HUES48 (cell line): ENCODE results near the gene DLEC1.
"Not testable (repeated sequence)": the region's sequence is repeated elsewhere in the genome, so short reads cannot be mapped to it uniquely, and the experiment has no call there.

Source experiments
- H3K27ac ChIP-seq: one replicate; pipeline ENCODE4 v1.7.0; 2013; ENCODE audit warnings: low read depth, low read length, inconsistent platforms
- H3K27me3 ChIP-seq: 2 replicates; pipeline ENCODE4 v1.6.1; 2013; ENCODE audit warnings: mild to moderate bottlenecking, low read length; ENCODE audit not compliant: control insufficient read depth, insufficient read depth
- H3K36me3 ChIP-seq: 2 replicates; pipeline ENCODE4 v1.6.1; 2013; ENCODE audit warnings: low read length; ENCODE audit not compliant: control insufficient read depth, insufficient read depth
- H3K4me1 ChIP-seq: 2 replicates; pipeline ENCODE4 v1.6.1; 2013; ENCODE audit warnings: mild to moderate bottlenecking, low read length; ENCODE audit not compliant: control insufficient read depth, insufficient read depth
- H3K4me3 ChIP-seq: 2 replicates; pipeline ENCODE4 v1.5.1; 2013; ENCODE audit warnings: mild to moderate bottlenecking, low read depth, low read length
- H3K9ac ChIP-seq: 2 replicates; pipeline ENCODE4 v1.6.1; 2013; ENCODE audit warnings: mild to moderate bottlenecking, low read depth, low read length, moderate library complexity
- H3K9me3 ChIP-seq: 2 replicates; pipeline ENCODE4 v1.6.1; 2013; ENCODE audit warnings: low read length; ENCODE audit not compliant: control insufficient read depth, insufficient read depth

The DLEC1 gene

DNA sequence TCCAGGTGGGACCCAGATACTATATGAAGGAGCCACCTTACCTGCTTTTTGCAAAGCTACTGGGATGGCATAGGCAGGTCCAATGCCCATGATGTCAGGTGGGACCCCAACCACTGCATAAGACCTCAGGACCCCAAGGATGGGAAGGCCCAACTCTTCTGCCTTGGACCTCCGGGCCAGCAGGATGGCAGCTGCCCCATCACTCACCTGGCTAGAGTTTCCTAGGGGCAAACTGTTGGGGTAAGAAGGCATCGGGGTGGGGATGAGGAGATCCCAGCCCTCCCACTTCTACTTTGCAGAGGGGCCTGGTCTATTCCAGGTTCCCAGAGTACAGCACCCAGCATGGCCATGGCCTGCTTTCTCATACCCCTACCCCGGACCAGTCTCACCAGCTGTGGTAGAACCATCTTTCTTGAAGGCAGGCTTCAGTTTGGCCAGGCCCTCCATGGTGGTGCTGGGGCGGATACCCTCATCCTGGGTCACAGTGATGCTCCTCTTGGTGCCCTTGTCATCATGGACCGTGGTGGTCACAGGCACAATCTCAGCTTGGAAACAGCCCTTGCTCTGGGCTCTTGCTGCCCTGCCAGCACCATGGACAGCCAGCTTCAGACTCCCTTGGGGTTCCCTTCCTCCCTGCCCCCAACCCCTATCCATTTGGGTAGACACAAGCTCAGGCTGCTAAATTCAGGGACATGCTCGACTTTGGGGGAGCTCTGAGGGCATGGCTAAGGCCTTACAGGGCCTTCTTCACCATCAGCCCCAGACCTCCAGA lies 87.3 kb downstream of the DLEC1 start:
- no peaks in the 10 kb centered on the region for H3K4me1 ChIP-seq
- H3K9ac ChIP-seq: no peak overlapping the region
- no peaks in the 10 kb centered on the region for H3K9me3 ChIP-seq
- no peaks in the 10 kb centered on the region for H3K27me3 ChIP-seq
- H3K36me3 ChIP-seq: peaks cover 93% of the 10 kb centered on the region
- no peak overlapping the region for H3K4me3 ChIP-seq
- H3K27ac ChIP-seq: no peak overlapping the region

DNA sequence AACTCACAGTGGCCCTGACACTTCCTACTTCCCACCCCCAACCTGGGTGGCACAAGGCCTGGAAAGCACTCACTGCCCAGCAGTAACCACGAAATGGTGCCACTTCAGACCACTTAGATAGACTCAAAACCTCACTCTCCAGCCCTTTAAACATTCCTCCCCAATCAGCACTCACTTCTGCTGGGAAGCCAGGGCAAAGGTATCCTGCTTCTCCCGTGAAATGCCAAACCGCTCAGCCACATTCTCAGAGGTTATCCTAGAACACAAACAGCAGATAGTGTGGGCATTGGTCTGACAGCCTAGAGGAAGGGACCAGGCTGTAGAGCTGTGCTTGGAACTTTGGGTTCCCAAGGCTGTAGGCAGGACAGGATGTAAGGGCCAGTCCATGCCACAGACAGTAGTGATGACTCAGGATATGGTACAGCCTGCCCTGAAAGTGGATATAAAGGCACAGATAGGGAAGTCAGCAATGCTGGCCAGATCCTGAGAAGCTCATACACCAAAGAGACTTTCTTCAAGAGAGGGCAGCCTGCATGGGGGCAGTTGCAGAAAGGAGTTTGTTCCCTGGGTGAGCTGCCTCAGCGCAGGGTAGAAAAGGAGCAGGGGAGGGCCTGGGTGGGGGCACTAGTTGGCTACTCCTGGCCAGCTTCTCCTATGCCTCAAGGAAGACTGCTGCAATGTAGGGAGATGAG lies 88.7 kb downstream of the DLEC1 start:
- Histone ChIP-seq H3K36me3 (peaks cover 82% of the 10 kb centered on the region), H3K27ac (no peak overlapping the region), H3K9ac (no peak overlapping the region), H3K4me3 (no peak overlapping the region), H3K4me1 (no peaks in the 10 kb centered on the region), H3K27me3 (no peaks in the 10 kb centered on the region), H3K9me3 (no peaks in the 10 kb centered on the region)

DNA sequence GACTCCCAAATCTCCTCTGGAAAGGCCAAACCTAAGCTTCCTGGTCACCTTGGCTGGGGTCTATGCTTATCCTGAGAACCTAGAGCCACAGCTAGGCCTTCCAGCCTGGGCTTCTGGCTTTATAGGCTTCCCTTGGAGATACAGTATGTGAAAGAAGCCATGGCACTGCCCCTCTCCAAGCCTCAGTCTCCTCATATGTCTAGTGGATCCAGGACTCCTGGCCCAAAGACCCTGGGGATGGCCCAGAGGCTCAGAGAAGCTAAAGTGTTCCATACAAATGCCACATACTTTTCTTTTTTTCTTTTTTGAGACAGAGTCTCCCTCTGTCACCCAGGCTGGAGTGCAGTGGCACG lies 89.3 kb downstream of the DLEC1 start:
- no peak overlapping the region for H3K9ac ChIP-seq
- H3K27ac ChIP-seq: no peak overlapping the region
- no peaks in the 10 kb centered on the region for H3K9me3 ChIP-seq
- no peak overlapping the region for H3K4me3 ChIP-seq
- H3K36me3 ChIP-seq: peaks cover 81% of the 10 kb centered on the region
- H3K4me1 ChIP-seq: no peaks in the 10 kb centered on the region
- H3K27me3 ChIP-seq: no peaks in the 10 kb centered on the region

DNA sequence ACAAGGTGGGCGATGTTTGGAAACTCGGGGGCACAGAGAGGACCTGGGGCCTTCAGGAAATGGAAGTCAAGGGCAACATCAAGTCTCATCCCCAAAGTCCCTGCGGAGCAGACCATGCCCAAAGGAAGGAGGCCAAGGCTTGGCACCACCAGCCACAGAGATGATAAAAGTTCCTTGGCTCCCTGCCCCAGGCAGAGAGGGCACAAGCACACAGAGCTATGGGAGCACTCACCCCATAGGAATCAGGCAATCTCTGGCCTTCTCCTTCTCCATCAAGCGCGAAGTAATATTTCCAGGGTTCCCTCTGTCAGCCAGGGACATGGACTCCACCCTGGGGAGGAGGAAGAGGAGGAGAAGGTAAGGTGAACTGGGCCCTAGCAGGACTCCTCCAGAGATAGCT lies 90.0 kb downstream of the DLEC1 start:
- no peaks in the 10 kb centered on the region for H3K4me1 ChIP-seq
- no peak overlapping the region for H3K9ac ChIP-seq
- peaks cover 84% of the 10 kb centered on the region for H3K36me3 ChIP-seq
- no peak overlapping the region for H3K4me3 ChIP-seq
- no peak overlapping the region for H3K27ac ChIP-seq
- no peaks in the 10 kb centered on the region for H3K27me3 ChIP-seq
- no peaks in the 10 kb centered on the region for H3K9me3 ChIP-seq

DNA sequence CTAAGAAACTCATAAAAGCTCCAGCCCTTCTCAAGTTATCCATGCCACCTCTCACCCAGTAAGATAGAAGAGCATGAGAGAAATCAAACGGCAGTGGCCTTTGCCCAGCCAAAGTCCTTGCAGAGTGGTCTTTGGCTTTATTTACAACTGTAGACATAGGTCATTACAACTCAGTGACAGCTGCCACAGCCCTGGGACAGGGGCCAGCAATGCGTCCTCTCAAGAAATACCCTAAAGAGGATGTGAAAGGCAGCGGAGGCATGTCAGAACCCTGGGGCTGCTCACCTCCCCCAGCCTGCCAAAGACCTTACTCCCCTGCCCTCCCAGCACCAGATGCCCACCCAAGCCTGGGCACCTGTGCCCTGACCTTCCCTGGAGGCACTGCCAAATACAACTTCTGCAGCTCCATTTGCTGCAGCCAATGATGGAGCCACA lies 91.6 kb downstream of the DLEC1 start:
- H3K27ac ChIP-seq: no peak overlapping the region
- H3K4me1 ChIP-seq: 0 out of 2 replicates have a peak, but pooled peaks cover under 1% of the 10 kb centered on the region
- H3K9me3 ChIP-seq: no peaks in the 10 kb centered on the region
- no peak overlapping the region for H3K4me3 ChIP-seq
- no peaks in the 10 kb centered on the region for H3K27me3 ChIP-seq
- H3K9ac ChIP-seq: no peak overlapping the region
- peaks cover 81% of the 10 kb centered on the region for H3K36me3 ChIP-seq

DNA sequence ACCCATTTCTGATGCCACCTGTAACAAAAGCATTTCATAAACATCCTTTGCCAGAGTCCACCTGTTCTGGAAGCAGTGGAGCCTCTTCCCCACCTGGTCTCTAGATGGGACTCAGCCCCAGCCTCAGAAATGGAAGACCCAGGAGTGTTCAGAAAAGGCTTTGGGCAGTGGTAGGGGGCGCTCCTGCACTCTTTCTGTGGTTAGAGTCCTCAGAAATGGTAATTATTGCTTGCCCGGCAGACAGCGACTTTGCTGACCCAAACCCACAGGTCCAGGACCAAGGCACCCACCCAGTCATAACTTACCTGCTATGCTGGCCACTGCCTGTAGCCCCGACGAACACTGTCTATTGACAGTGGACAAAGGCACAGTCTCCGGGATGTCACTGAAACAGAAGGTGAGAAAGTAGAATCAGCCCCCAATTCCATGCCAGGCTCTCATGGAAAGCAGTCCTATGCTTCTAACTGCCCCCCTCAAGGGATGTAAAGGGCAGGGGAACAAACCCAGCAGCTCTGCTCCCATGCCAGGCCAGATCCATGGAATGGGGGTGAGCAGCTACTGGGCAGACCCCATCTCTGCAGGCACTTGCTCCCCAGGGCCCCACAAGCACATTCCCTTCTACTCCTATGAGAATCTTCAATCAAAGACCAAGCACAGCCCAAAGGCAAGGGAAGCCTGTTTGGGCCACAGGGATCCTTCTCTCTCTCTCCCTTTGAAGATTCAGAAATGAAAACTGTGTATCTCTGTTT lies 92.8 kb downstream of the DLEC1 start:
- peaks cover 70% of the 10 kb centered on the region for H3K36me3 ChIP-seq

DNA sequence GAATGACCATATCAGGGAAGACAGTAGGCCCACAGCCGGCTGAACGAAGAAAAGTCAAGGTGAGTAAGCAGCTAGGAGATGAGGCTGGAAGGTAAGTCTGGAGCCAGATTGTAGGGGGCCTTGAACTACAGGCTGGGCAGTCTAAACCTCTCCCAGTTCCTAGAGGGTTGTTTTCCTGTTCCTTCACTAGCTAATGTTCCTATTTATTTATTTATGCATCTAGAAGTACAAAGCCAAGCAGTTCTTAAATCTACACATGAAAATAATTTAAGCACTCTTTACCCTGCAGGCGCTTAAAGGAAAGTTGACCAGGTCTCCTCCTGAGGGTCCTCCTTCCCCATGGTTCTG lies 94.2 kb downstream of the DLEC1 start:
- H3K27me3 ChIP-seq: no peaks in the 10 kb centered on the region
- peak overlapping the region; percentile 12 for H3K27ac ChIP-seq
- peaks cover 56% of the 10 kb centered on the region for H3K36me3 ChIP-seq
- H3K9me3 ChIP-seq: no peaks in the 10 kb centered on the region
- H3K9ac ChIP-seq: no peak overlapping the region
- no peak overlapping the region for H3K4me3 ChIP-seq
- peaks cover 9% of the 10 kb centered on the region for H3K4me1 ChIP-seq

More for the DNA sequence above, 92.8 kb downstream of the DLEC1 start:
- no peak overlapping the region for H3K27ac ChIP-seq
- 0 out of 2 replicates have a peak, but pooled peaks cover 3% of the 10 kb centered on the region for H3K4me1 ChIP-seq
- H3K9me3 ChIP-seq: no peaks in the 10 kb centered on the region
- H3K27me3 ChIP-seq: no peaks in the 10 kb centered on the region
- H3K9ac ChIP-seq: no peak overlapping the region
- H3K4me3 ChIP-seq: no peak overlapping the region

DNA sequence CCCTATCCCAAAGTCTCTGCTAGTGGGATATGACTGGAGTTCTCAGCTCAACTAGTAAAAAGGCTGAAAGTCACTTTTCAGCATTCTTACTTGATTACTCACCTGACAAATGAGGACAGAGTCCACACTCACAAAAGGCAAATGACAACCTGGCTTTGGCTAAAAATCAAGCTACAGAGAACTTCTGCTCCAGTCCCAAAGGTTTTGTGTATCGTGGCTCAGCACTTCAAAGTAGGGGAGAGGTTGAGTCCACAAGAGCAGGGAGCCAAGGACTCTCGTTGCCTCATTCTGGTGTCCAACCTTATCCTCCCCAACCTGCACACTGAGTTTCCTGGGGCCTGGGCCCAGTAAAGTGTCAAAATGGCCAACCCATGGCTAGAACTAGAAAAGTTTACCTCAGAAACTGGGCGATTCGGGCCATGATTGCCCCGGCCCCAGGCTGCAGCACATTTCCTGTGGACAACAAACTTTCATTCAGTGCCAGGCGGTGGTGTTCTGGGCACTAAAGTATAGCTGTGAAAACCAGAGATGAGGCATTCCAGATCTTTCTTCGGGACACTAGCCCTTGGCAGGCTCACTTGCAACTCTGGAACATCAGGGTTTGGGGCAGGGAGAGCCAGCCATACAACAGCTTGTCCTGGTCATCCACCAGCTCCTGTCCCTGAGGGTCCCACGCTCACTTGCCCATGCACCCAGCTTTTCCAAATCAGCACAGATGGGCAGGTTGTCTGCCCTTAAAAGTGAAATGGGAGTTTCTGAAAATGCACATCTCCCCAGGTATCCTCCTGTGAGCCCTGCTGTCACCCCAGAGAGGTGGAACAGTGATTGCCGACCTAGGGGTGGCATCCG lies 94.8 kb downstream of the DLEC1 start:
- Histone ChIP-seq H3K9ac (no peak overlapping the region), H3K27me3 (no peaks in the 10 kb centered on the region), H3K4me1 (peaks cover 11% of the 10 kb centered on the region), H3K4me3 (no peak overlapping the region), H3K36me3 (peaks cover 52% of the 10 kb centered on the region), H3K9me3 (no peaks in the 10 kb centered on the region), H3K27ac (peak overlapping the region; percentile 67)

DNA sequence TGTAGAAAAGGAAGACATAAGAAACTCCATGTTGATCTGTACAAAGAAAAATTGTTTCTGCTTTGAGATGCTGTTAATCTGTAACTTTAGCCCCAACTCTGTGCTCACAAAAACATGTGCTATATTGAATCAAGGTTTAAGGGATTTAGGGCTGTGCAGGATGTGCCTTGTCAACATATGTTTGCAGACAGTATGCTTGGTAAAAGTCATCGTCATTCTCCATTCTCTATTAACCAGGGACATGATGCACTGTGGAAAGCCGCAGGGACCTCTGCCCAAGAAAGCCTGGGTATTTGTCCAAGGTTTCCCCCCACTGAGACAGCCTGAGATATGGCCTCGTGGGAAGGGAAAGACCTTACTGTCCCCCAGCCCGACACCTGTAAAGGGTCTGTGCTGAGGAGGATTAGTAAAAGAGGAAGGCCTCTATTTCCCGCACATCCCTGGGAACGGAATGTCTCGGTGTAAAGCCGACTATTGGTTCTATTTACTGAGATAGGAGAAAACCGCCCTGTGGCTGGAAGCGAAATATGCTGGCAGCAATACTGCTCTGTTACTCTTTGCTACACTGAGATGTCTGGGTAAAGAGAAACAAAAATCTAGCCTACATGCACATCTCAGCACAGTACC lies 95.6 kb downstream of the DLEC1 start:
- H3K4me3 ChIP-seq, H3K9ac ChIP-seq, H3K27me3 ChIP-seq, H3K27ac ChIP-seq, H3K9me3 ChIP-seq: not testable (repeated sequence)
- H3K36me3 ChIP-seq: peaks cover 44% of the 10 kb centered on the region
- H3K4me1 ChIP-seq: peaks cover 17% of the 10 kb centered on the region

DNA sequence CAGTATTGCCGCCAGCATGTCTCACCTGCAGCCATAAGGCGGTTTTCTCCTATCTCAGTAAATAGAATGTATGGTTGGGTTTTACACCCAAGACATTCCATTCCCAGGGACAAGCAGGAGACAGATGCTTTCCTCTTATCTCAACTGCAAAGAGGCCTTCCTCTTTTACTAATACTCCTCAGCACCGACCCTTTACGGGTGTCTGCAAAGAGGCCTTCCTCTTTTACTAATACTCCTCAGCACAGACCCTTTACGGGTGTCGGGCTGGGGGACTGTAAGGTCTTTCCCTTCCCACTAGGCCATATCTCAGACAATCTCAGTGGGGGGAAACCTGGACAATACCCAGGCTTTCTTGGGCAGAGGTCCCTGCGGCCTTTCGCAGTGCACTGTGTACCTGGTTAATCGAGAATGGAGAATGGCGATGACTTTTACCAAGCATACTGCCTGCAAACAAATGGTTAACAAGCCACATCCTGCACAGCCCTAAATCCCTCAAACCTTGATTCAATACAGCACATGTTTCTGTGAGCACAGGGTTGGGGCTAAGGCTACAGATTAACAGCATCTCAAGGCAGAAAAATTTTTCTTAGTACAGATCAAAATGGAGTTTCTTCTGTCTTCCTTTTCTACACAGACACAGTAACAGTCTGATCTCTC lies 96.7 kb downstream of the DLEC1 start:
- peaks cover 36% of the 10 kb centered on the region for H3K36me3 ChIP-seq
- H3K9me3 ChIP-seq, H3K27ac ChIP-seq, H3K27me3 ChIP-seq: not testable (repeated sequence)
- H3K4me3 ChIP-seq: peak overlapping the region; percentile 77
- peaks cover 19% of the 10 kb centered on the region for H3K4me1 ChIP-seq
- H3K9ac ChIP-seq: peak overlapping the region; percentile 34
